T-helper 2 cell (primary cell): Measurements from ENCODE around the gene RASSF1.

Experiments used
- DNase-seq, 5 experiments: peaks; one replicate each; pipeline versions ENCODE4 v3.0.0 to v3.0.0-alpha.2; 2012 to 2022

Gene RASSF1

DNA sequence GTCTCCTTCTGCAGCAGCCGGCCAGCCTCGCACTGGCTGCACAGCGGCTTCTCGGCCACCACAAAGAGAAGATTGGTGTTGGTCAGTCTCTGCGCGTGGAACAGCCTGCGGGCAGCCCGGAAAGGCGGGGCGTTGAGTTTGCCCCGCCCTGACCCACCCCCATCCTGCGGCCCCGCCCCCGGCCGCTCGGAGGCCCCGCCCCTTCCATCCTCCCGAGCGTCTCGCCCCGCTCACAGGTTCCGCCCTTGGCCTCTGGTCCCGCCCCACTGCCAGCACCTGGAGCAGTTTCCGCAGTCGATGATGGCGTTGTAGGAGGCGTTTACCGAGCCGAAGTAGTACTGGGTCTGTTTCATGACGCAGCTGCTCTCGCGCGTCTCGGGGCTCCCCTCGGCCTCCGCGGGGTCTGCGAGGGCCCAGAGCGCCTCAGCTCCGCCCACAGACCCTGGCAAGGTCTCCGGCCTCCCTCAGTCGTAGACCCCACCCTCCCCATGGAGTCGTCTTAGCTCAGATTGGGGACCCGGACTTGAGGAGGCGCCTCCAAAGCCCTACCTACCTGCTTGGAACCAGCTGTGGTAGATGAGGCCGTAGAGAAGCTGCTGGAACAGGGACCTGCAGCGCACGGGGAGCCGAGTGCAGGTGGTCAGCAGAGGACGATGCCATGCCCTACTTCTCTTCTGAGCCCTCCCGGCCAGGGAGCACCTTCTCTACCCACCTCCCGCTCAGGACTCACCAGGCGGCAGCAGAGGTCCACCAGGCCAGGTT is 24.6 kb upstream of the RASSF1 start:
- DNase-seq: peak; percentile 90 to 95 (median 92)

DNA sequence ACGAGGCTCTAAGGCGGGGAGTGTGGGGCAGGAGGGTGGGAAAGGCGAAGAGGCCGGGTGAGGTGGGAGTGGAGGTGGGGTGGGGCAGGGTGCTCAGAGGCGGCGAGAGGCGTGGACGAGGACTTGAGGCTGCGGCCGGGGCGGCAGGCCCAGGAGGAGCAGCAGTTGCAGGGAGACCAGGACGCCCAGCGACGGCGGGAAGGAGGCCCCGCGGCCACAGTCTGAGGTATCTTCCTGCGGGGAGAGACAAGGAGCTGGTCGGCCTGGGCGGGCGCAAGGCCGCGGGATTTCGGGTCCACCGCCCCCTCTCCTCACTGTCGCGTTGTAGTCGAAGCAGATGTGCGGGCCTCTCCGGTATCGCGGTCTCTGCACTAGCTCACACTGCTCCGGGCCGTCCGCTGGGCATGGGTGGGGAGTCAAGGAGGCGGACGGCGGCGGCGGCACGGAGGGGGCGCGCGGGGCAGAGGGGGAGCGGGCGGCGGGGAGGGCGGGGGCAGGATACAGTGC is 24.0 kb upstream of the RASSF1 start:
- DNase-seq: no peak

DNA sequence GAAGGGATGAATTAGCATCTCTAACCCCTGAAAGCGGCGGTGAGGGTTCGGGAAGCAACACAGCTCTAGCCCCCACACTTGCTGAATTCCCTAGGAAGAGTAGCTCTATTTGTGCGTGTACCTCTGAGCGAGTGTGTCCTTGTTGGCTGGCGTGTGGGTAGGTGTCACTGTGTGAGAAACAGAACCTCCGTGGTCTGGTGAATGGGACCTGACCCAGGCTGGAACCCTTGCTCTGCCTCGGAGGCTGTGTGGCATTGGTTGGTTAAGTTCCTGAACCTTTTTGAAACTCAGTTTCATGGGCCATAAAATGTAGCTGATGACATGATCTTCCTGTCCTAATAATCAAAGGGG is 19.1 kb upstream of the RASSF1 start:
- DNase-seq: no peak

DNA sequence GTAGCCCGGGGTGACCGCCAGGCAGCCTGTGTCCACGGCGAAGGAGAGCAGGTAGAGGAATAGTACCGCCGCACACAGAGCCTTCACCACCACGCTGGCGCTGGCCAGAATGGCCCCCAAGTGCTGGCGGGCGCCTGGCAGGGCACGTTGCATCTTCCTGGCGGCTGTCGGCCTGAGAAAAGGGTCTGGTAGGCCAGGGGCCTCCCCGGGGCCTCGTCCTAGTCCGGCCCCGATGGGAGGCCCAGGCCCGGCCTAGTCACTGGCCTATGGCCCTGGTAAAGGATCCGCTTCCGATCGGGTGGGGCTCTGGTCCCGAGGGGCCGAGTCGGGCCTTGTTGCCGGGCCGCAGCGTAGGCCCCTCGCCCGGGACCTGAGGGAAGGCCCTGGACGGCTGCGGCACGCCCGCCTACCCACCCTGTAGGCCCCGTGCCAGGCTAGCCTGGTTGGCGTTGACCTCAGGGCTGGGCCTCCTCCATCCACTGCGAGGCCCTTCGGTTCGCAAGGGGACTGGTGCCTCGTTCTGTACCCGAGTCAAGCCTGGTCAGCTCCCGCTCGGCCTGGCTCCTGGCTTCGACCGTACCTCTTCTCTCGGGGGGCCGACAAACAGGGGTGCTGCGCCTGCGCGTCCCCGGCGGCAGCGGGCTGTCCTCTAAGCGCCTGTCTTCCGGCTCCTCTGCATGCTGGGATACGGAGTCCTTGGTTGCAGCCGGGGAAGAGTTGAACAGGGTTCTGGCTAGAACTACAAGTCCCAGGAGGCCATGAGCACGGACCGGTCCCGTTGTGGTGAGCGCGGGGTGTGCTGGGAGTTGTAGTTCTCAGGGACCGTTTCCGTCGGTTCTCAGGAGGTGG is 18.5 kb upstream of the RASSF1 start, which contains the start of gene TMEM115:
TMEM115 (minus strand) TSS at position 611 of the 849 bp plus-strand sequence; CDS start at position 153, 458 bp downstream.
- DNase-seq: peak; percentile 79 to 99 (median 94)

DNA sequence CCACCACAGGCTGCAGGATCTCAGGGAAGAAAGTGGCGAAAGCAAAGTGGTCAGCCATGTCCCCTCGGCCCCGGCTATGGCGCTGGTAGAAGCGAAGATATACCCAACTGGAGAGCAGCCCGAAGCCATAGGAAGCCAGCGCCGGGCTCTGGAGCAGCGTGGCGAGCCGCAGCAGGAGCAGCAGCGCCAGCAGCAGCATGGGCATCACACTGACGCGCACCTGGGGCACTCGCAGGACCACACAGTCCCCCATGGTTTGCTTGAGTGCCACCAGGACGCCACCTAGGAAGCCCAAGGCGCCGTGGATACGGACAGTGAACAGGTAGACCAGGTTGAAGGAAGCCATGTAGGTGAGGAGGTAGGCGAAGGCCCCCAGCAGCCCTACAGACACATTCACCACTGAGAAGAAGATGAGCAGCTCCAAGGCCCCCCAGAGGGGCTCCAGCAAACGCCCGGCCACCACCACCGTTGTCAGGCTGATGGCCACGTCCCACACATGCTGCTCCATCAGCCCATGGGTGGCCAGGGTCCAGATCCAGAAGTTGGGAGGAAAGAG is 17.8 kb upstream of the RASSF1 start:
- DNase-seq: no peak

DNA sequence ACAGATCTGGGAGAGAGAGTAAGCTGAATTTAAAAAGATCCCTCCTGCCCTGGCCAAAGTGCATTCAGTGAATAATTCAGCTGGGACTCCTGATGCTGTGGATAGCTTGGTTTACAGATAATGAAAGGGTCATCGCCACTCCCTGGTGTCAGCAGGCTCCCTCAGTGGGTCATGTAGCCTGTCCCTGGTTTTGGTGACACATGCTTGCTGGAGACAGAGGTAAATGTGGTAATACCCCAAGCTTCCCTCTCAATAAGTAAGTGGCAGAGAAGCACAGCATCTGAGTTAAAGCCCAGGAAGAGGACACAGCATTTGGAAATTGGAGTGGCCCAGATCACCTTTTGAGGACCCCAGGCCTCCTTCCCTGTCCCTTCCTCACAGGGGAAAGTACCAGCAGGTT is 16.8 kb upstream of the RASSF1 start:
- no peak for DNase-seq

DNA sequence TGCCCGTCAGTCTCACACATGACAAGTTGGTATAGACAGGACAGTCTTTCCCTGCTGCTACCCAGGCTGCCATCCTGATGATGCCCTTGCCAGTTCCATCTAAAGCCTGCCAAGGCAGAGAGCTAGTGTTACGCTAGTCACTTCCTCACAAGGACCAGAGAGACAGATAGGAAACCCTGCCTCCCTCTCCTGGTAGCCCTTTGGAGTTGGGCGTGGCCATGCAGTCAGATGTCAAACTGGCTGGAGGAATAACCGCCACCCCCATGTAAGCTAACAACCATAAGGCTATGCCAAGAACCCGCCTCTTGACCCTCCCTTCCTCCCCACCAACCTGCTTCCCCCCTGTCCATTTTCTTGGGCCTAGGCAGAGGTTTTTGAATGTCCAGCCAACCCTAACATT is 15.9 kb upstream of the RASSF1 start:
- no peak for DNase-seq

DNA sequence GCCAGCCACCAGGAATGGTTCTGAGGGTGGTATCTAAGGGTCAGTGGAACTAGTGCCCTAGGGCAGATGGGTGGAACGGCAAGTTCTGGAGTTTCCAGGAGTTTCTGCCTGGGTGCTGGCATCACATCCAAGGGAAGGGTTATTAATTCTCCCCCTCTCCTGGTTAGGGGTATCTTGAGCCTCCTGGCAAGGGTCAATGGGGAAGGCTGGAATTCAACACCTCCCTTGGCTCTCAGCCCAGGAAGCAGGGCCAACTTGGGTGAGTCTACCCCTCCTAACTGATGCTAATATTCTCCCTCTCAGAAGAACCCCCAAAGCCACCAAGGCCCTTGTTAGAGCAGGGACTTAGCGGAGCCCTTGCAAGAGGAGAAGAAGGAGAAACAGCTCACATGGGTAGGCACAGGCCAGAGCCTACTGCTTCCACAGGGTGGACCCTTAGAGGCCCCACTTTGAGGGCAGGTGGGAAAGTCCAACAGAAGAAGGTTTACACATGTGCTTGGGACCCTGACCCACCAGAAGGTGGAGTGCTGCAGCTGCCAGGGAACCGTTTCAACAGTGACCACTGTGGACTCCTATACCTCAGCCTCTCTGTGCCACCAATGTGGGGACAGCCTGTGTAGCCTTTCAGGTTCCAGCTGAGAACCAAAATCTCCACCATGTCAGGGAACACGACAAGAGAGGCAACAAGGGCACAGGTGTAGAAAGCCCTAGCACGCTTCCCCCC is 15.4 kb upstream of the RASSF1 start:
- DNase-seq: no peak

DNA sequence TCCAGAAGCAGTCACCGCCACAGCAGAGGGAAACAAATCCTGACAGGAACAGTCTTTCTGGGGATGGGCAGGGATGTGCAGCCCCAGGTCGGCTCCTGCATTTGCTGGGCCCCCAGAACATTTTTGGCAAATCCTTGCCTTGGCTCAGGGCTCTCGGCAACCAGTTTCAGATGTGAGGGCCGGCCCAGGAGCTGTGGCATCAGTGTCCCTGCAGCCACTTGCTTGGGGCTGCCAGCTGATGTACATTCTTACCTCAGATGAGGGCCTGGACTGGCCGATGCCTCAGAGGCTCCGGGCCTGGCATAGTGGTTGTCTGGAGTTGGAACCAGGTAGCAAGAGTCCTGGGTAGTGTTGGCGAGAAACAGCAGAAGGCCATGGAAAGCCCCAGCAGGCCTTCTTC is 14.2 kb upstream of the RASSF1 start:
- no peak for DNase-seq

DNA sequence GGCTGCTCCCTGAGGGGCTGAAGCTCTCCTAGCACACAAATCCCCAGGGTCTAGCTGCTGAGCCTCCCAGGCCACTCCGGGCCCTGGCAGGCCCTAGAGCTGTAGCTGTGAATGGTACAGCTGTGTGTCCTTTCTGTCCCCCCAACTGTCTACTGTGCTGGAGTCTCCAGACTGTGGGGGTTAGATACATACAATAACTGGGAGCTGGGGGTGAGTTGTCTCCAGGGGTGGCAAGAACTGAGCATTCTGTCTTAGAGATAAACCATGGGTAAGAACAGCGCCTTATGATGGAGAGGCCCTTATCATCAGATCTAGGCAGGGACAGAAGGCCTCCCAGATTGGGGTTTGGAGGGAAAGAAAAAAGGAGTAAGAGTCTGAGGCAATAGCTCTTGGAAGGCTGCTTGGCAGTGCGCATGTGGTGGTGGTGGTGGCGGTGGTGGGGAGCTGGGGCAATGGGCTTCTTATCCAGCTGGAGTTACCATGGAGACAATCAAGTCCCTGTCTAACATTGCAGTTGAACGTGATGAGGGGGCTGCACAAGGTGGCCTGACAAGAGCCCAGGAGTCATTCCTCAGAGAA is 13.6 kb upstream of the RASSF1 start:
- DNase-seq: no peak

DNA sequence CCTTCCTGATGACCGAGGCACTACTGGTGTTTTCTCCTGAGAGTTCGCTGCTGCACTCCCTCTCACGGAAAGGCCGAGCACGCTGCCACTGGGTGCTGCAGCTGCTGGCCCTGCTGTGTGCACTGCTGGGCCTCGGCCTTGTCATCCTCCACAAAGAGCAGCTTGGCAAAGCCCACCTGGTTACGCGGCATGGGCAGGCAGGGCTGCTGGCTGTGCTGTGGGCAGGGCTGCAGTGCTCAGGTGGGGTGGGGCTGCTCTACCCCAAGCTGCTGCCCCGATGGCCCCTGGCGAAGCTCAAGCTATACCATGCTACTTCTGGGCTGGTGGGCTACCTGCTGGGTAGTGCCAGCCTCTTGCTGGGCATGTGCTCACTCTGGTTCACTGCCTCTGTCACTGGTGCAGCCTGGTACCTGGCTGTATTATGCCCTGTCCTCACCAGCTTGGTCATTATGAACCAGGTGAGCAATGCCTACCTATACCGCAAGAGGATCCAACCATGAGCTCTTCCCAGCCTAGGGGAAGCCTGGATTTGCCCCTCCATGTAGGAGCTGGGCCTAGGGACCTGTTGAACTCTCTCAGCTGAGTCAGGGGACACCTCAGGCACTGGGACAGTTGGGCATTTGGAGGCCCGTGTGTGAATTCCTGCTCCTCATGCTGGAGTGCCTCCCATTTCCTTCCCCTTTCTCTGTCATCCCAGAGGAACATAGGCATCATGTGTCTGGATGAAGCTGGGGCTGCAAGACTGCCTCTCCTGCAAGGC is 12.8 kb upstream of the RASSF1 start:
- DNase-seq: no peak

DNA sequence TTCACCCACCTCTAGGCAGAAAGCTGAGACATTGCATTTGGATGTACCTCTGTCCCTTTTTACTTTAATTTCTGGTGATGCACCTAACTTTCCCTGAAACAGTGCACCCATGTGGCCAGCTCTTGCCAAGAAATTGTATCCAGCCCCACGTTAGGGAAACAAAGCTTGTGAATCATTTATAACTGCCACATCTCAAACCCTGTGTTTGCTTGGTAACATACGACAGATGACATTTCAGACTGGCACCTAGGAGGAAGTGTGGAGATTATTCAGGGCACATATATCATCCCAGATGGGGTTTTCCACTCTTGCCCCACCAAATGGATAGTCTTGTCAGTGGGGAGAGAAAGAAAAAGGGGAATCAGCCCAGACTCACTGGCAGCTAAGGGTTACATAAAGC is 12.1 kb upstream of the RASSF1 start:
- peak in 1 of 5 experiments; percentile 44 for DNase-seq

DNA sequence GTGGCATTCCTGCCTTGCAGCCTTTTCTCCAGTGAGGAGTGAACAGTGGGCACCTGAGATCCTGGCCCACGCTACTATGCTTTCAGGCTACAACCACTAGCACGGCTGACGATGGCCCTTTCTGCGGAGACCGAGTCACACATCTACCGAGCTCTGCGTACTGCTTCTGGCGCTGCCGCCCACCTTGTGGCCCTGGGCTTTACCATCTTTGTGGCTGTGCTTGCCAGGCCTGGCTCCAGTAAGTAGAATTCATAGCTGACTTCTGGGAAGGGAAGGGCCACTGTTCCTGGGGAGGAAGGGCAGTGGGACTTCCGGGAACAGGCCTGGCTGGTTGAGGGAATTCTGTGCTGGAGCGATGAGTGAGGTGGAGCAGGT is 10.7 kb upstream of the RASSF1 start:
- no peak for DNase-seq

DNA sequence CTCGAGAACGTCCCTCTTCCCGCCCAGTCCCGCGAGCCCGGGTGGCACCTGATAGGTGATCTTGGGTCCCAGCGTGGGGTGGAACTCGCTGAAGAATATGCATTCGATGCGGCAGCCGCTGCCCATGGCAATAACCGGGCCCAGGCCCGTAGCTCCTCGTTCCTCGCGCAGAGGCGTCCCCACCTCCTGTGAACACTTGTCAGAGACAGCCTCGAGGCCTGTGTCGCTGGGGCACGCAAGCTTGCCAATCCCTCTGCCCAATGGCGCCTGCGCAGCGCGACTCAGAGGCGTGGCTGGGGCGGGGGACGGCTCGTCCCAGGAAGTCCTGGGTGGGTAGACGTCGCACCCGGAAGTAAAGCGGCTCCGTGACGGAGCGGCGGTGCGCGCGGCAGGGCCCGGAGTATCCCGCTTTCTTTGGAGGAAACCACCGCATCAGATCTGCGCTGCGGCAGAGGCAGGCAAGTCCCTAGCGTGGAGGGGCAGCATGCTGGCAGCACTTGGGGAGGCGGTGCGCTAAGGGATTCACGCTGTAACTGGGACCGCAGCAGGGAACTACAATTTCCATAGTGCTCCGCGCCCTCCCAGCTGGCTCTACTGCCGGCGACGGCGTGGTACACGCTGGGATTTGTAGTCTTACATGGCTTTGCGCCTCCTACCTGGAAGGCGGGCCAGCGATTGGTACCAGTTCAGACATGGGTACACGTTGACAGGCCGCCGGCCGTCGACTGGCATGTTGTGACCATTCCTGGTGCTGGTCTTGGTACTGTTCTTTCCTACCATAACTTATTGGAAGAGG is 10.1 kb upstream of the RASSF1 start, which contains the start of the genes CYB561D2 and NPRL2:
CYB561D2 (plus strand) TSS at position 336 of the 796 bp plus-strand sequence. CDS start 572 bp downstream, outside the sequence.
NPRL2 (minus strand) TSS at position 249 of the 796 bp plus-strand sequence; CDS start at position 126, 123 bp downstream.
- DNase-seq: peak; percentile 97 to 99 (median 99)

DNA sequence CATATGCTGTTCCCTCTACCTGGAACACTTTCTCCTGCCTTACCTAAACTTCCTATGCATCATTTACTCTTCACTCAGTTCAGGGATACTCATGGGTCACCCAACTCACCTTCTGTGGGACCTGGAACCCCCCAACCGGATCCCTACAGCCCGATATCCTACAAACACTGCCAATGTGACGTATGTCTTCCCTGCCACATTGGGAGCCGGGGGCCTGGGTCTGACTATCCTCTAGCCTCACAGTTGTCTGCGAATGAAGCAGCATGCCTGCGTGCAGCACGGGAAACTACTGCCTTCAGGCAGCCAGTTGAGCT is 9.5 kb upstream of the RASSF1 start:
- DNase-seq: no peak

DNA sequence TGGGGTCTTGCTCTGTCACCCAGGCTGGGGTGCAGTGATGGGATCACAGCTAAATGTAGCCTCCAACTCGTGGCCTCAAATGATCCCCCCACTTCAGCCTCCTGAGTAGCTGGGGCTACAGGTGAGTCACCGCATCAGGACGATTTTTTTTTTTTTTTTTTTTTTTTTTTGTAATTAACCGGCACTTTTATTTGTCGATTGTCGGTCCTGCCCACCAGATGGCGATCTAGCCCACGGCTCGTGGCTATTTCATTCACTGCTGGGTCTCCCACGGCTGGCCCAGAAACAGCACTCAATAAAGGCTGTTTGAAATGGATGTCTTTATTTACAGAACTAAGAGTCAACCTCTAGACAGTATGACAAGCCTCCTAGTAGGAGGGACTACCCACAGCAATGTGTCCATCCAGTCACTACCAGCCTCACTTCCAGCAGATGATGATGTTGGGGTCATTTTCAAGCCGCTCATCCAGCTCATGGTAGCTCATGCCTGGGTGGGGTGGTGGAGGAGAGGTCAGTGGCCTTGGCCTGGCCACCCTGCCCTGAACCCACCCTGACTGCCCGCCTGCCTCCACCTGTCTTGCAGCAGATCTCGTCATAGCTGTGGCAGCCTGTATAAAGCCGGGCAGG is 6.7 kb upstream of the RASSF1 start:
- DNase-seq: peak; percentile 48 to 82 (median 64)

DNA sequence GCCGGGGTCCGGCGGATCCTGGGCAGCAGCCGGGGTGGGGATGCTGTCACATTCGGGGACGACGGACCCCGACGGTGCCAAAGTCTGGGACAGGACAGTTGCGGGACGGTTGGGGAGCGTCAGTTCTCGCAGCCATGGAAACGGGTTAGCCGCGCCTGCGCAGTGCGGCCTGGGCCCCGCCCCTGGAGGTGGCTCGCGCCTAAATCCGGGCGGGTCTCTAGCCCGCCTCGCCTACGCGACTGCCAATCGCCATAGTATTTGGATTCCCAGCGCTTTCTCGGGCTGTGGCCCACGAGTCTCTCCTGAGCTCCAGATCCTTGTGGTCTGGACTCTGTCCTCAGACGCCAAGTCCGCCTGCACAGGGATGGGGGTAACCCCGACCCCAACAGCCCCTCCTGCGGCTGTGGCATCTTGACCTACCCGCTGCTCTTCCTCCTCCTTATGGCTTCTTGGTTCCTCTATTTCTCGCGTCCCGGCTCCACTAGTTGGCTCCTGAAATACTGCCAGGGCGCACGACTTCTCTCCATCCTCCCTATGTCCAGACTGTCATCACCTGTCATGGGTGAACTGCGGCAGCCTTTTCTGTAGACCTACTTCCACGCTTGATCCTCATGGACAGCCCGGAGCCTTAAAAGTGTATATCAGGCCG is 5.1 kb upstream of the RASSF1 start, which contains the start of gene ZMYND10:
ZMYND10 (minus strand) TSS at position 147 of the 649 bp plus-strand sequence. CDS start 153 bp downstream, outside the sequence.
- DNase-seq: peak; percentile 54 to 80 (median 64)

DNA sequence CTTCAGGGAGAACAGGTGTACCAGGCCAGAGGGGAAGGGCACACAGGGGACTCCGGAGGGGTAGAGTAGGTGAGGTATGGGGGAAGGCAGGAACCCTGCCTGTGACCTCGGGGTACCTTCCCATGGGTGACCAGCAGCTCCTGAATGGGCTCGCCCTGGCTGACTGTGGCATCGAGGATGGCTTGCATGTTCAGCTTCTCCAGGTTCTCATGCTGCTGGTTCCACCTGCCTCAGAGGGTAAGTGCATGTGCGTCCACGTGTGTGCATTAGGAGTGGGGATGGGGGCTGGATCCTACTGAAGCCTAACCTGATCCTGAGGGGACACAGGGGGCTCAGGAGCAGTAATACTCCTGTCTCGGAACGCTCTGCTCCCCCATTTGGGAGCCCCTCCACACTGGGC is 4.4 kb upstream of the RASSF1 start:
- no peak for DNase-seq
